Upper lobe of left lung (tissue), 4 donors: ENCODE results near the gene IGFBP5.

ENCODE experiments used
- CTCF ChIP-seq, 6 experiments: fragments of 450-650 bp in 4 of 6; fragments of 200-600 bp in 2 of 6; sonication (generic) in 2 of 6; IDR thresholded peaks; one replicate each; pipeline ENCODE4 v1.5.1; 2016 to 2019; ENCODE audit warnings: antibody characterized with exemption in 6 of 6
- EP300 ChIP-seq, 4 donors: sonication (generic); formaldehyde crosslinking; IDR thresholded peaks; one replicate each; pipeline ENCODE4 v1.5.1; 2017; ENCODE audit warnings: antibody characterized with exemption in 4 of 4, control low read depth in 2 of 4
- POLR2A ChIP-seq, 4 donors: fragments of 450-650 bp; IDR thresholded peaks; one replicate each; pipeline ENCODE4 v1.5.1; 2016 to 2017; ENCODE audit warnings: antibody characterized with exemption in 4 of 4, mild to moderate bottlenecking in 2 of 4
- POLR2AphosphoS5 ChIP-seq, 2 donors: sonication (generic); formaldehyde crosslinking; IDR thresholded peaks; one replicate each; pipeline ENCODE4 v1.5.1; 2017; ENCODE audit warnings: antibody characterized with exemption in 2 of 2

GRCh38 chr2:216626875-216627245 lies 68.5 kb downstream of the IGFBP5 start:
- TF ChIP-seq EP300 (IDR thresholded peaks at IDR 0.05) (no peak), CTCF (IDR thresholded peaks at IDR 0.05) (no peak), POLR2AphosphoS5 (IDR thresholded peaks at IDR 0.05) (no peak), POLR2A (IDR thresholded peaks at IDR 0.05) (no peak)
